Measurements from ENCODE around the gene HS3ST5.

HS3ST5 gene

GRCh38 chr6:114195027-114195365 is 147.8 kb downstream of the HS3ST5 start:
- DNase-seq (ENCODE audit: low read depth in 2 of 2) = no peak

GRCh38 chr6:114194362-114195026 is 148.3 kb downstream of the HS3ST5 start:
- no peak for DNase-seq (ENCODE audit: low read depth in 2 of 2)

GRCh38 chr6:114187563-114187962 is 155.3 kb downstream of the HS3ST5 start:
- no peak for DNase-seq (ENCODE audit: low read depth in 2 of 2)

GRCh38 chr6:114181664-114182063 is 161.2 kb downstream of the HS3ST5 start:
- DNase-seq (ENCODE audit: low read depth in 2 of 2) = no peak

- no peak for DNase-seq (ENCODE audit: low read depth in 2 of 2)
Measured at GRCh38 chr6:114179411-114179810, 163.4 kb downstream of the HS3ST5 start.

- no peak for DNase-seq (ENCODE audit: low read depth in 2 of 2)
Measured at GRCh38 chr6:114176726-114177125, 166.1 kb downstream of the HS3ST5 start.

GRCh38 chr6:114172576-114173260 is 170.1 kb downstream of the HS3ST5 start:
- DNase-seq (ENCODE audit: low read depth in 2 of 2) = no peak

- no peak for DNase-seq (ENCODE audit: low read depth in 2 of 2)
Measured at GRCh38 chr6:114171473-114171872, 171.3 kb downstream of the HS3ST5 start.

GRCh38 chr6:114170958-114171387 is 171.8 kb downstream of the HS3ST5 start:
- no peak for DNase-seq (ENCODE audit: low read depth in 2 of 2)

- DNase-seq (ENCODE audit: low read depth in 2 of 2) = no peak
Measured at GRCh38 chr6:114170372-114170771, 172.5 kb downstream of the HS3ST5 start.

- DNase-seq (ENCODE audit: low read depth in 2 of 2) = no peak
Measured at GRCh38 chr6:114169763-114170162, 173.1 kb downstream of the HS3ST5 start.

- no peak for DNase-seq (ENCODE audit: low read depth in 2 of 2)
Measured at GRCh38 chr6:114167583-114168576, 174.9 kb downstream of the HS3ST5 start.

GRCh38 chr6:114164207-114164606 is 178.6 kb downstream of the HS3ST5 start:
- DNase-seq (ENCODE audit: low read depth in 2 of 2) = no peak

- DNase-seq (ENCODE audit: low read depth in 2 of 2) = no peak
Measured at GRCh38 chr6:114162691-114163347, 180.0 kb downstream of the HS3ST5 start.

GRCh38 chr6:114160881-114161280 is 181.9 kb downstream of the HS3ST5 start:
- no peak for DNase-seq (ENCODE audit: low read depth in 2 of 2)

- no peak for DNase-seq (ENCODE audit: low read depth in 2 of 2)
Measured at GRCh38 chr6:114159727-114160126, 183.1 kb downstream of the HS3ST5 start.

- DNase-seq (ENCODE audit: low read depth in 2 of 2) = no peak
Measured at GRCh38 chr6:114158838-114159694, 183.8 kb downstream of the HS3ST5 start.

- DNase-seq (ENCODE audit: low read depth in 2 of 2) = no peak
Measured at GRCh38 chr6:114158411-114158810, 184.4 kb downstream of the HS3ST5 start.

GRCh38 chr6:114157848-114158247 is 185.0 kb downstream of the HS3ST5 start:
- no peak for DNase-seq (ENCODE audit: low read depth in 2 of 2)

- no peak for DNase-seq (ENCODE audit: low read depth in 2 of 2)
Measured at GRCh38 chr6:114155763-114156162, 187.1 kb downstream of the HS3ST5 start.

- DNase-seq (ENCODE audit: low read depth in 2 of 2) = no peak
Measured at GRCh38 chr6:114154812-114155211, 188.0 kb downstream of the HS3ST5 start.
